Measurements from ENCODE around the gene ZNF521. TPM values are rescaled to one million over a fixed set of nuclear protein-coding genes. Genes with fewer than 3 reads are reported as not detected.

ZNF521 gene
- total and polyA plus RNA-seq, 2 of the 13 experiments (the other 11 are each of a cell fraction or from before 2014, with no cell fraction given), result 0.02 TPM; not detected in 1

DNA sequence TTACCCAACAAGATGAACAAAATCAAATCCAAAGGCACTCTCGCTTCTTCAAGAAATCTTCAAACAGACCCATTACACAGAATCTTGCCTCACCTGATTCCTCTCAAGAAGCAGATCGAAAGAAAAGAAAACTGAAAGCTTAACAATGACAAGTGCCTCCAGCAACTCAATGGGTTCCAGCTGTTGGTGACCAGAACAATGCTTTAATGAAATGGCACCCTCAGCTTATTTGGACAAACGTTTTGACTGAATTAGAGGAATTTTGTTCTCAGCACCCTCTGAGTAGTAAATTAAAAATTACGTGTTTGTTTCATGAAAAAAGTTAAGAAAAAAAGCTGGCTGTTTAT lies 211.0 kb downstream of the ZNF521 start:
- DNase-seq (ENCODE audit: low spot score) (no peak), FAIRE-seq (no peak), ATAC-seq (no peak)
- Histone ChIP-seq H3K27me3 (ENCODE audit: control insufficient read depth in 1 of 2, insufficient read depth in 2 of 2, low read length in 2 of 2) (no peaks in the 10 kb centered on the region; a peak in 1 of 5 replicates), H3K27ac (ENCODE audit: extremely low read length, insufficient read depth, low read length) (no peak overlapping the region), H3K9ac (ENCODE audit: insufficient read depth, low read depth, low read length) (no peak overlapping the region), H2AFZ (ENCODE audit: low read length) (no peak overlapping the region), H3K36me3 (replicated peaks in 1 of 2; ENCODE audit: control insufficient read depth in 1 of 2, insufficient read depth in 2 of 2, low read length in 2 of 2) (no peaks in the 10 kb centered on the region), H3K79me2 (ENCODE audit: insufficient read depth, low read length) (no peaks in the 10 kb centered on the region), H3K9me3 (ENCODE audit: low read length) (no peaks in the 10 kb centered on the region), H3K4me3 (replicated peaks in 1 of 3; ENCODE audit: insufficient read depth in 1 of 3, low read depth in 2 of 3, low read length in 3 of 3) (no peak overlapping the region), H3K4me1 (ENCODE audit: insufficient read depth, low read length) (no peaks in the 10 kb centered on the region), H3K4me2 (ENCODE audit: low read depth, low read length) (no peak overlapping the region), H4K20me1 (ENCODE audit: insufficient read depth, low read length) (no peaks in the 10 kb centered on the region)
- in situ Hi-C loops (cut with HindIII; ENCODE audit: extremely low pct_ligation_motif_present, low pct_unique_long_range_greater_than_20kb) (no loop called here), intact Hi-C loops (cut with micrococcal nuclease; ENCODE audit: unreplicated experiment) (no loop called here)
- no TSS peak for BruUV-seq (replicated peaks)
- CTCF ChIA-PET (ENCODE audit: low intra/inter-chr PET ratio, low total read pairs), result no interaction called here
- TF ChIP-seq TBX3 (IDR thresholded peaks at IDR 0.05; ENCODE audit: borderline replicate concordance) (no peak), PHB2 (IDR thresholded peaks at IDR 0.05; ENCODE audit: partially characterized antibody) (no peak), RFX1 (IDR thresholded peaks at IDR 0.05) (no peak), RXRB (CRISPR knock-in tag; IDR thresholded peaks at IDR 0.05; ENCODE audit: borderline replicate concordance) (no peak), MYPOP (CRISPR knock-in tag; IDR thresholded peaks at IDR 0.05) (no peak), ZNF652 (CRISPR knock-in tag; IDR thresholded peaks at IDR 0.05; ENCODE audit: borderline replicate concordance, low read depth) (no peak)
- TF ChIP-seq, protein P1, sequence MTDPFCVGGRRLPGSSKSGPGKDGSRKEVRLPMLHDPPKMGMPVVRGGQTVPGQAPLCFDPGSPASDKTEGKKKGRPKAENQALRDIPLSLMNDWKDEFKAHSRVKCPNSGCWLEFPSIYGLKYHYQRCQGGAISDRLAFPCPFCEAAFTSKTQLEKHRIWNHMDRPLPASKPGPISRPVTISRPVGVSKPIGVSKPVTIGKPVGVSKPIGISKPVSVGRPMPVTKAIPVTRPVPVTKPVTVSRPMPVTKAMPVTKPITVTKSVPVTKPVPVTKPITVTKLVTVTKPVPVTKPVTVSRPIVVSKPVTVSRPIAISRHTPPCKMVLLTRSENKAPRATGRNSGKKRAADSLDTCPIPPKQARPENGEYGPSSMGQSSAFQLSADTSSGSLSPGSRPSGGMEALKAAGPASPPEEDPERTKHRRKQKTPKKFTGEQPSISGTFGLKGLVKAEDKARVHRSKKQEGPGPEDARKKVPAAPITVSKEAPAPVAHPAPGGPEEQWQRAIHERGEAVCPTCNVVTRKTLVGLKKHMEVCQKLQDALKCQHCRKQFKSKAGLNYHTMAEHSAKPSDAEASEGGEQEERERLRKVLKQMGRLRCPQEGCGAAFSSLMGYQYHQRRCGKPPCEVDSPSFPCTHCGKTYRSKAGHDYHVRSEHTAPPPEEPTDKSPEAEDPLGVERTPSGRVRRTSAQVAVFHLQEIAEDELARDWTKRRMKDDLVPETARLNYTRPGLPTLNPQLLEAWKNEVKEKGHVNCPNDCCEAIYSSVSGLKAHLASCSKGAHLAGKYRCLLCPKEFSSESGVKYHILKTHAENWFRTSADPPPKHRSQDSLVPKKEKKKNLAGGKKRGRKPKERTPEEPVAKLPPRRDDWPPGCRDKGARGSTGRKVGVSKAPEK (CRISPR knock-in tag; IDR thresholded peaks at IDR 0.05; ENCODE audit: borderline replicate concordance), result no peak
- 1% methylated on average over 4 of the region's 4 CpGs for WGBS (ENCODE audit: low lambda C conversion rate)
- POLR2A ChIA-PET, result no interaction called here
